GM12891 (cell line): ENCODE results near the gene ULK3.

Experiments used
- PAX5 ChIP-seq: IDR thresholded peaks from 2 replicates; pipeline ENCODE4 v1.6.1; 2011; ENCODE audit warnings: low read length, moderate library complexity, mild to moderate bottlenecking; ENCODE audit not compliant: insufficient read depth, severe bottlenecking
- POLR2A ChIP-seq: IDR thresholded peaks from 2 replicates; pipeline ENCODE4 v1.6.1; 2011; ENCODE audit warnings: low read depth, low read length, control low read depth
- POLR2AphosphoS5 ChIP-seq: IDR thresholded peaks from 2 replicates; pipeline ENCODE4 v1.6.1; 2011; ENCODE audit warnings: low read depth, low read length, control low read depth
- SPI1 ChIP-seq: IDR thresholded peaks from 2 replicates; pipeline ENCODE4 v1.6.1; 2011; ENCODE audit warnings: low read depth, low read length, control low read depth
- TAF1 ChIP-seq: IDR thresholded peaks from 2 replicates; pipeline ENCODE4 v1.6.1; 2011; ENCODE audit warnings: low read depth, low read length, control low read depth

DNA sequence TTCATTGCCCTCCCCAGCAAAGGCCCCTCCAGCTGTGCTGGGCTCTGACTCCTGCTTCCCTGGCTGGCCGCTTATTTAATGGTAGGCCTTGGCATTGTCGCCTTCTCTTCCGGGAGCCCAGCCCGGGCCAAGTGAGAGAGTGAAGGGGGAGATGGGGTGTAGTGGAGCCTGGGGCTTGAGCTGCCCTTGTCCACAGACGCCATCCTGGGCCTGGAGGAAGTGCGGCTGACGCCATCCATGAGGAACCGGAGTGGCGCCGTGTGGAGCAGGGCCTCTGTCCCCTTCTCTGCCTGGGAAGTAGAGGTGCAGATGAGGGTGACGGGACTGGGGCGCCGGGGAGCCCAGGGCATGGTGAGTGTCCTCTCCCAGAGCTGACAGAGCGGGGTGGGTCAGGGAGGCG is 27.0 kb downstream of the ULK3 start:
- no peak for TF ChIP-seq POLR2AphosphoS5
- no peak for TF ChIP-seq POLR2A
- TF ChIP-seq TAF1: no peak
- no peak for TF ChIP-seq SPI1
- no peak for TF ChIP-seq PAX5
